Measurements from ENCODE around the gene TUBB2B.

- TF ChIP-seq EZH2 (IDR thresholded peaks at IDR 0.05; ENCODE audit: borderline replicate concordance, control insufficient read depth, low read depth, low read length) (no peak), SP1 (IDR thresholded peaks at IDR 0.05; ENCODE audit: low read depth, low read length) (no peak), MYC (IDR thresholded peaks at IDR 0.05; ENCODE audit: insufficient read depth, insufficient read length, insufficient replicate concordance, low read length, severe bottlenecking) (no peak), POLR2A (IDR thresholded peaks at IDR 0.05; ENCODE audit: low read depth, low read length) (no peak), CTCF (IDR thresholded peaks at IDR 0.05 in 2 of 3, conservative IDR thresholded peaks at IDR 0.05 in 1 of 3; ENCODE audit: control insufficient read depth in 2 of 3, extremely low read depth in 1 of 3, insufficient read depth in 1 of 3, low read depth in 3 of 3, low read length in 3 of 3) (no peak), CBFB (IDR thresholded peaks at IDR 0.05; ENCODE audit: low read depth) (no peak)
Measured at GRCh38 chr6:3244003-3244831, 16.8 kb upstream of the TUBB2B start.

All from GM12878 (cell line).